GM21381 (cell line): ENCODE results near the gene PYGB.

Source experiments
- ATAC-seq: cut with Tn5 transposase; IDR thresholded peaks from one replicate; pipeline ENCODE4 v1.9.1; 2021; ENCODE audit warnings: mild to moderate bottlenecking, moderate library complexity; ENCODE audit not compliant: unreplicated experiment

Gene PYGB

GRCh38 chr20:25269057-25269832 lies 21.4 kb downstream of the PYGB start:
- no peak for ATAC-seq

GRCh38 chr20:25269833-25270170 lies 21.9 kb downstream of the PYGB start:
- ATAC-seq: no peak

GRCh38 chr20:25270829-25271251 lies 23.0 kb downstream of the PYGB start:
- ATAC-seq: no peak

- ATAC-seq: no peak
Observed at GRCh38 chr20:25271486-25272222, 23.8 kb downstream of the PYGB start.

- ATAC-seq: no peak
Observed at GRCh38 chr20:25272223-25273000, 24.5 kb downstream of the PYGB start.

GRCh38 chr20:25273046-25273445 lies 25.2 kb downstream of the PYGB start:
- no peak for ATAC-seq

GRCh38 chr20:25273541-25274358 lies 25.9 kb downstream of the PYGB start:
- ATAC-seq: no peak

GRCh38 chr20:25274481-25274880 lies 26.6 kb downstream of the PYGB start:
- ATAC-seq: no peak

GRCh38 chr20:25274891-25275812 lies 27.3 kb downstream of the PYGB start:
- ATAC-seq: no peak

GRCh38 chr20:25275813-25276532 lies 28.1 kb downstream of the PYGB start:
- ATAC-seq: no peak

GRCh38 chr20:25276533-25277050 lies 28.7 kb downstream of the PYGB start:
- no peak for ATAC-seq

GRCh38 chr20:25277051-25277801 lies 29.3 kb downstream of the PYGB start:
- no peak for ATAC-seq

- ATAC-seq: no peak
Observed at GRCh38 chr20:25277941-25278521, 30.1 kb downstream of the PYGB start.

- ATAC-seq: no peak
Observed at GRCh38 chr20:25278636-25279361, 30.9 kb downstream of the PYGB start.

GRCh38 chr20:25279403-25279802 lies 31.5 kb downstream of the PYGB start:
- no peak for ATAC-seq

- ATAC-seq: no peak
Observed at GRCh38 chr20:25280051-25280573, 32.2 kb downstream of the PYGB start.
